Measurements from ENCODE around the gene ARMS2.

The ARMS2 gene, protein sequence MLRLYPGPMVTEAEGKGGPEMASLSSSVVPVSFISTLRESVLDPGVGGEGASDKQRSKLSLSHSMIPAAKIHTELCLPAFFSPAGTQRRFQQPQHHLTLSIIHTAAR

GRCh38 chr10:122454603-122455080, at the start of gene ARMS2:
ARMS2 (plus strand) TSS chr10:122454653; CDS start chr10:122454728, 75 bp downstream.
- DNase-seq = no peak

- DNase-seq = no peak
Measured at GRCh38 chr10:122407375-122408125, 46.9 kb upstream of the ARMS2 start.

DNA sequence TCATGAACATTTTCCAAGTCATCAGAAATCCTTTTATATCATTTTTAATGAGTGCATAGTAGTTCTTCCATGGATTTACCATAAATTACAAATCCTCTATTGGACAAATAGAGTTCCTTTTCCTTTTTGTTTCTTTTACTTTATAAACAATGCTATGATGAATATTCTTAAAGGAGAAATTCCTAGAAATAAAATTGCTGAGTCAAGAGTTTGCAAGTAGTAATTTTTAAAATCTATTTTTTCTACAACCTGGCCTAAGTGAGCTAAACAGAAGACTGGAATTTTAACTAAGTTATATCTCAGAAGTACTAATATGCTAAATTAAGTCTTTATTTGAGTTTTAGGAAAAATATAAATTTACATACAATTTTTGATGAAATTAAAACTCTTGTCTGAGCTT, 41.1 kb upstream of the ARMS2 start:
- DNase-seq = no peak

DNA sequence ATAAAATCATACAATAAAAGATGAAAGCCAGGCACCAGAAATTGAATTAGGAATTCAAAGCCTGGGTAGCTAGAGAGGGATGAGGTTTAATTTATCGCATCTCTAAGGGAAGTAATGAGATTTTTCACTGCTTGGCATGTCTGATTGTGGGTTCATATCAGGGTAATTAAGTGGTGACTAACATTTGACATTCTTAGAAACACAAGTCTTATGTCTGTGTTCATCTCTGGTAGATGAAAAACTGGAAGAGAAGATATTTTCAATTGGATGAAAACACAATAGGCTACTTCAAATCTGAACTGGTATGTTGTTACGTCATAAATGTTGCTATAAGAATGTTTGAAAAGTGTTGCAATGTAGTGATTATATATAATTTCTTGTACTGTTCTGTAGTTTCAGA, 36.8 kb upstream of the ARMS2 start:
- no peak for DNase-seq

GRCh38 chr10:122419016-122419415, 35.4 kb upstream of the ARMS2 start:
- DNase-seq = no peak

DNA sequence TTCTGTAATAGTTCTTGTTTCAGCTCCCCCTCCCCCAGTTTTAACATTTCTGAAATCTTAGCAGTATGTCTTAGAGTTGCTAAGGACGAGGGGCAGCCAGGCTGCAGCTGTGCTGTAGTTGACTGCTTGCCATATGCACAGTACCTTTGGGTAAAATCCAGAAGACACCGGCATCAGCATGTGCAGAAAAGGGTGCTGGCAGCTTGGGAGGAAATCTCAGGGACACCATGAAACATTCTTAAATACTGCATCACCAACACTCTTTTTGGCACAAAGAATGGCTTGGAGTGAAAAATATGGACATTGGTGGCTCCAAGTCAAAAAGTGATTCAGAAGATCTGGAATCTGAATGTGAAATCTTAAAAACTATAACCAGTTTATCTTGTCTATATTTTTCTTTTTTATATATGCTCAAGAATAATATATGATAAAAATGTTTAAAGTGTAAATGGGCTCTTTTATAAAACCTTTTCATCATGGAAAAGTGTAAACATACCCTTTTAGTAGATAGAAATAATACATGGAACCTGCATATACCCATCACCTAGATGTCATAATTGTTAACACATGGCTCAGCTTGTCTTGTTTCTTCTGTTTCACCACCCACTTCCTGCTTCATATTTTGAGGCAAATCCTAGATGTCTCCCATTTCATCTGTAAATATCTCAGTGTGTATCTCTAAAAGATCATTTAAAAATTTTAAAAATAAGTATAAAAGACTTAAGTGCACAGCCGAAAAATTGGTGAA, 34.4 kb upstream of the ARMS2 start:
- DNase-seq = no peak

- DNase-seq = no peak
Measured at GRCh38 chr10:122420624-122421007, 33.8 kb upstream of the ARMS2 start.

DNA sequence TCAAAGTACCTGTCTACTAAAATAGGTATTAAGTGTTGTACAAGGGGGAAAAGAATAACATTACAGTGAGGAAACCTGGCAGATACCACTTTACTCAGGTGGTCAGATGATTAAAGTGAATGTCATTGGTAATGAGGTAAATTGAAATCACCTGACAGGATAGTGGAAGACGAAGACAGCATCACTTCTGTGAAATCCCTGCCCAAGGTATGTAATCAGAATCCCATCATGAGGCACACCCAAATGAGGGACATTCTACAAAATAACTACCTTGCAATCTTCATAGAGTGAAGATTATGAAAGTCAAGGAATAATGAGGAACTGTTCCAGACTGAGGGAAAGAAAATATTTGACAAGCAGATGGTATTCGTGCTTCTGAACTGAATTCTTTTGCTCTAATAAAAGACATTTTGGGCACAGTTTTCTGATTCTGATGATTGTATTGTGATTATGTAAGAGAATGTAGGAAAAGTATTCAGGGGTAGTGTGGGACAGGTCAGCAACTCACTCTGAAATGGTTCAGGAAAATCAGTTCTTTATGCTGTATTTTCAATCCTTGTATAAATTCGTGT, 33.3 kb upstream of the ARMS2 start:
- DNase-seq = no peak

DNA sequence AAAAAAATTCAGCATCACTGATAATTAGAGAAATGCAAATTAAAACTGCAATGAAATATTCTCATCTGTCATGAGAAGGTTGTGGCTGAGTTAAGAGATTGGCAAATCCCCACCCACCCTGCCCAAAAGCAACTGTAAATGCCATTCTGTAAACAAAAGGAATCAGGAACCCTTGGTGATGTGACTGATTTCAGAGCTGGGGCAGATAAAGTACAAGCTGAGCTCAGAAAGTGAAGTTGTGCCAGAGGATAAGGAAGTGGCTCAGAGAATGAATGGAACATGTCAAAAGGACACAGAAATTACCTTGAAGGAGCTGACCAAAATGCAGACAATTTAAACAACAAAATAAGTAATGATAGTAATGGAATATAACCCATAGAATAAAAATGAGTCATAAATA, 32.7 kb upstream of the ARMS2 start:
- DNase-seq = no peak

- DNase-seq = no peak
Measured at GRCh38 chr10:122422266-122422989, 32.0 kb upstream of the ARMS2 start.

- DNase-seq = no peak
Measured at GRCh38 chr10:122424059-122424458, 30.4 kb upstream of the ARMS2 start.

- DNase-seq = no peak
Measured at GRCh38 chr10:122426829-122427228, 27.6 kb upstream of the ARMS2 start.

DNA sequence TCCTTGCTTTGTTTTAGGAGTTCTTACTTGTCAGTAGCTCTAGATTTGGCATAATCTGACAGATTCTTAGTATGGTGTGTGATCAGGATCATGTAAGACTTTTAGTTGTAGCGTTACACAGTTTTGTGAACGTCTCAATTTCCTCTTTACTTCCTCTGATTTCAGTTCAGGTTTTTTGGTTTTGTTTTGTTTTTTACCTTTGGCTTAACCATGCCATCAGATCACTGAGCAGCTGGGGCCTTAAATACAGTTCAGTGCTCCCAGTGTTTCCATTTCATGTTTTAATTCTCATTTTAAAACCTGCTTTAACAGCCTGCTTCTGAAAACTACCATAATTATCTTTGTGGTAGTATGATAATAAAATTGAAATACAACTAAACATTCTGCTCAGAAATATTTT, 27.2 kb upstream of the ARMS2 start:
- DNase-seq = no peak

GRCh38 chr10:122435212-122435827, 19.1 kb upstream of the ARMS2 start:
- DNase-seq = peak; percentile 61 to 90

- no peak for DNase-seq
Measured at GRCh38 chr10:122441961-122442360, 12.5 kb upstream of the ARMS2 start.

DNA sequence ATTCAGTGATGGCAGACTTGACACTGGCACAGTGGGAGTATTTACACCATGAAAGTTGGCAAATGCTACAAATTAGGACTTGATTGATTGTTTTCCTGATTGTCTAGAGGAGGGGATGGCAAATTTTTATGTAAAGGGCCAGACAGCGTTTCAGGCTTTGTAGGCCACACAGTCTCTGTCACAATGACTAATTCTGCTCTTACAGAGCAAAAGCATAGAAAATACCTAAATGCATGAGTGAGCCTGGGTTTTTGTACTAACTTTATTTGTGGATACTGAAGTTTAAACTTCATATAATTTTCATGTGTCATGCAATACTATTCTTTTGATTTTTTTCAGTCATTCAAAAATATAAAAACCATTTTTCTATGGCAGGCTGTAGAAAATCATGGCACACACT, 9.0 kb upstream of the ARMS2 start:
- no peak for DNase-seq

DNA sequence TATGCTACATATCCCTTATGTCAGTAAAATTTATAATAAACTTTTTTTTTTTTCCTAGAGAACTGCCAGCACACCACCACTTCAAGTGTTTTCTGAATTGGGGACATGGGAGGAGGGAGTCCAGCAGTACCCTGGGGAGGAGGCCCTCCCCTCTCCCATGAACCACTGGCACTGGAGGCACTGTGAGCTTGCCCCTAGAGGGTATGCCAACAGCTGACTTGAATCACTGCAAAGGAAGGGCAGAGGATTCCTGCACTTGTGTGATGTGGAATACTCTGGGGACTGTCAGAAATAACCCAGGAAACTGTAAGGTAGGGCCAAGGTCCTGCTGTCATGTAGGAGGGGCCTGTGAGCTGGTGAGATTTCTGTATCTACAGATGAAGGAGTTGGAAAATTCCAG, 8.5 kb upstream of the ARMS2 start:
- no peak for DNase-seq

- no peak for DNase-seq
Measured at GRCh38 chr10:122446668-122447423, 7.6 kb upstream of the ARMS2 start.

DNA sequence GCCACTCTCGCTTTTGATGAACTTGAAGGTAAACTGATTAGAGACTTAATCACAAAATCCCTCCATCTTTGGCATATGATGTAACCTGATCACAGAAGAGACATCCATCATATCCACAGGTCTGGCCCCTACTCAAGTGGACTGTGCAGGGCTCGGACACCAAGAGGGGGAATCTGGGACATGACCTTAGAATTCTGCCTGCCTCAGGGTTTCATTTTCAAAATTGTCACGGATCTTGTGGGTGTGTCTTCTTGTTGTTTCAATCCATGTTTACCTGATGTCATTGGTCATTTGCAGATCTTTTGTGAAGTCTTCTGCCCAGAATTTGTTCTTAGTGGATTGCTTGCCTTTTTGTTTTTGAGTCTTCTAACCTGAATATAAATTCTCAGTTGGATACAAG, 5.9 kb upstream of the ARMS2 start:
- DNase-seq = no peak

- no peak for DNase-seq
Measured at GRCh38 chr10:122449153-122449552, 5.3 kb upstream of the ARMS2 start.

DNA sequence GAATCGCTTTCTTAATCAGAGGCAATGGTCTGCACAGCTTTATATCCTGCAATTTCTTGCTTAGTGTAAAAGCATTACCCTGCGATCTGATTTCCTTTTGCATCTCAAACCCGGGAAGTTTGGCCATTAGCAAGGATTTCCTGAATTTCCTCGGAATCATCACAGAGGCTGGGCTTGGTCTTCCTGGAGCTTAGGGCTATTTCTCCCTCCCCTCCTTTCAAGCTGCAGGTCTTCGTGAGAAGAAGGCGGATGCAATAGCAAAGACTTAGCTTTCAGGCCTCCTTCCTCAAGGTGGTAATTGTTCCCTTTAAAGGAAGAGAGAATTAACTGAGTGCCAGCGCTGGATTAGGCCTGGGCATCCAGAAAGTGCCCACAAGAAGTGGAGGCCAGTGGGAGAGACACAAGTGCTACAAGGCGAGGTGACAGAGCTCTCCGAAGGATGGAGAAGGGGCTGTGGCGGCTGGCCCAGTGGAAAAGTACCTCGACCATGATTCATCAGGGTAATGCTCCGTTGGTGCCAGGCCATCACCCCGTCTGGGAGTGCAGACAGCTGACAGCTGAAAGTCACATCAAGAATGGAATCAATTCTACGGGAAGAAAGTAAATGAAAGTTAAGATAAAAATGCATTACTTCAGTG, 4.0 kb upstream of the ARMS2 start:
- no peak for DNase-seq

All from Kasumi-1 (cell line).